HepG2 (cell line): ENCODE data around the gene SLC16A11. TPM values are rescaled to one million over a fixed set of nuclear protein-coding genes. Genes with fewer than 3 reads are reported as not detected.

Experiments
- BCL6 ChIP-seq: IDR thresholded peaks from 2 replicates; pipeline ENCODE4 v1.6.1; 2016; ENCODE audit warnings: missing genetic modification reagents, missing compliant biosample characterization
- ETS1 ChIP-seq: sonication (generic); formaldehyde crosslinking; IDR thresholded peaks from 2 replicates; pipeline ENCODE4 v1.4.0; 2020; ENCODE audit warnings: missing genetic modification reagents
- FOXK1 ChIP-seq: sonication (generic); formaldehyde crosslinking; IDR thresholded peaks from 2 replicates; pipeline ENCODE4 v1.4.0; 2020; ENCODE audit warnings: low read depth, missing genetic modification reagents, borderline replicate concordance
- HNRNPL ChIP-seq: fragments of 200-400 bp; formaldehyde crosslinking; IDR thresholded peaks from 2 replicates; pipeline ENCODE4 v1.6.1; 2017; ENCODE audit warnings: mild to moderate bottlenecking, low read depth, low read length
- MAF1 ChIP-seq: sonication (generic); formaldehyde crosslinking; IDR thresholded peaks from 2 replicates; pipeline ENCODE4 v1.5.0; 2020; ENCODE audit warnings: missing genetic modification reagents, borderline replicate concordance
- MYPOP ChIP-seq: sonication (generic); formaldehyde crosslinking; IDR thresholded peaks from 2 replicates; pipeline ENCODE4 v1.8.1; 2023; ENCODE audit warnings: mild to moderate bottlenecking, moderate library complexity, missing genetic modification reagents
- NFYC ChIP-seq: IDR thresholded peaks from 2 replicates; pipeline ENCODE4 v1.6.1; 2016; ENCODE audit warnings: missing genetic modification reagents, missing compliant biosample characterization
- PITX1 ChIP-seq: sonication (generic); formaldehyde crosslinking; IDR thresholded peaks from 2 replicates; pipeline ENCODE4 v1.5.1; 2020; ENCODE audit warnings: mild to moderate bottlenecking, missing genetic modification reagents
- POLR2AphosphoS5 ChIP-seq: IDR thresholded peaks from 2 replicates; pipeline ENCODE4 v1.6.1; 2012; ENCODE audit warnings: low read depth, low read length
- REXO4 ChIP-seq: sonication (generic); formaldehyde crosslinking; IDR thresholded peaks from 2 replicates; pipeline ENCODE4 v1.8.0; 2022; ENCODE audit warnings: missing genetic modification reagents, mild to moderate bottlenecking, borderline replicate concordance
- SP1 ChIP-seq, 2 experiments: fragments of 450-650 bp in 1 of 2; sonication (generic) in 1 of 2; formaldehyde crosslinking in 1 of 2; IDR thresholded peaks; 2 replicates each; pipeline versions ENCODE4 v1.4.0 to v1.6.1; 2016 to 2020; ENCODE audit warnings: missing genetic modification reagents in 1 of 2
- SP5 ChIP-seq: IDR thresholded peaks from 2 replicates; pipeline ENCODE4 v1.6.1; 2016; ENCODE audit warnings: low read depth, borderline replicate concordance
- TCF12 ChIP-seq, 2 experiments: fragments of 450-650 bp in 1 of 2; sonication (generic) in 1 of 2; formaldehyde crosslinking in 1 of 2; IDR thresholded peaks; 2 replicates each; pipeline versions ENCODE4 v1.6.1 to v1.8.0; 2017 to 2022; ENCODE audit warnings: antibody characterized with exemption in 1 of 2, mild to moderate bottlenecking in 1 of 2, missing genetic modification reagents in 1 of 2, moderate library complexity in 1 of 2
- TMF1 ChIP-seq: sonication (generic); formaldehyde crosslinking; IDR thresholded peaks from 2 replicates; pipeline ENCODE4 v1.8.1; 2022; ENCODE audit warnings: low read depth, missing genetic modification reagents
- ZBTB1 ChIP-seq: sonication (generic); formaldehyde crosslinking; IDR thresholded peaks from 2 replicates; pipeline ENCODE4 v1.4.0; 2020; ENCODE audit warnings: missing genetic modification reagents, borderline replicate concordance
- ZC3H13 ChIP-seq: sonication (generic); formaldehyde crosslinking; IDR thresholded peaks from 2 replicates; pipeline ENCODE4 v1.8.1; 2023; ENCODE audit warnings: mild to moderate bottlenecking, missing genetic modification reagents, moderate library complexity
- ZFP36L2 ChIP-seq: sonication (generic); formaldehyde crosslinking; IDR thresholded peaks from 2 replicates; pipeline ENCODE4 v1.4.0; 2020; ENCODE audit warnings: missing genetic modification reagents
- ZFP62 ChIP-seq: sonication (generic); formaldehyde crosslinking; IDR thresholded peaks from 2 replicates; pipeline ENCODE4 v1.4.0; 2020; ENCODE audit warnings: missing genetic modification reagents
- ZNF160 ChIP-seq: sonication (generic); formaldehyde crosslinking; IDR thresholded peaks from 2 replicates; pipeline ENCODE4 v1.8.0; 2022; ENCODE audit warnings: mild to moderate bottlenecking, inconsistent platforms, missing genetic modification reagents
- ZNF256 ChIP-seq: sonication (generic); formaldehyde crosslinking; conservative IDR thresholded peaks from 2 replicates; pipeline ENCODE4 v1.4.0; 2020; ENCODE audit warnings: missing genetic modification reagents
- ZNF354B ChIP-seq: sonication (generic); formaldehyde crosslinking; IDR thresholded peaks from 2 replicates; pipeline ENCODE4 v1.8.0; 2022; ENCODE audit warnings: mild to moderate bottlenecking, missing genetic modification reagents
- ZNF556 ChIP-seq: sonication (generic); formaldehyde crosslinking; IDR thresholded peaks from 2 replicates; pipeline ENCODE4 v1.4.0; 2020; ENCODE audit warnings: mild to moderate bottlenecking, missing genetic modification reagents, borderline replicate concordance
- ZNF652 ChIP-seq: IDR thresholded peaks from 2 replicates; pipeline ENCODE4 v1.6.1; 2016; ENCODE audit warnings: low read depth, borderline replicate concordance
- ZNF678 ChIP-seq: sonication (generic); formaldehyde crosslinking; IDR thresholded peaks from 2 replicates; pipeline ENCODE4 v1.4.0; 2020; ENCODE audit warnings: mild to moderate bottlenecking, missing genetic modification reagents
- ZNF839 ChIP-seq: sonication (generic); formaldehyde crosslinking; IDR thresholded peaks from 2 replicates; pipeline ENCODE4 v1.4.0; 2020; ENCODE audit warnings: missing genetic modification reagents, mild to moderate bottlenecking, borderline replicate concordance
- ZNF878 ChIP-seq: sonication (generic); formaldehyde crosslinking; IDR thresholded peaks from 2 replicates; pipeline ENCODE4 v1.8.1; 2023; ENCODE audit warnings: mild to moderate bottlenecking, missing genetic modification reagents, moderate library complexity
- polyA plus RNA-seq, 8 experiments: library from polyadenylated mRNA; depleted of rRNA in 3 of 8; stranded (reverse) in 7 of 8; unstranded in 1 of 8; fragments of >200 nt; fragmentation: Illumina TruSeq in 4 of 8; extraction: Trizol in 4 of 8; gene quantifications; 2 replicates each; pipeline versions ENCODE4 v1.2.1 to v1.2.3, GENCODE V29; 2011 to 2016; ENCODE audit warnings: low read depth in 4 of 8, missing spikeins in 1 of 8, mixed read lengths in 1 of 8; ENCODE audit not compliant: insufficient read depth in 1 of 8
- total RNA-seq, 5 experiments: library from RNA; depleted of rRNA; stranded (reverse); fragments of >200 nt; fragmentation: Illumina TruSeq; extraction: Trizol; gene quantifications; 2 replicates each; pipeline ENCODE4 v1.2.3, GENCODE V29; 2016; ENCODE audit warnings: low read depth in 1 of 5
- TF ChIP-seq, protein P1 (sequence below): sonication (generic); formaldehyde crosslinking; conservative IDR thresholded peaks from 2 replicates; pipeline ENCODE4 v1.8.1; 2023; ENCODE audit warnings: missing genetic modification reagents

SLC16A11 gene
- total and polyA plus RNA-seq, 2 of the 13 experiments (the other 11 are each of a cell fraction or from before 2014, with no cell fraction given) = not detected

DNA sequence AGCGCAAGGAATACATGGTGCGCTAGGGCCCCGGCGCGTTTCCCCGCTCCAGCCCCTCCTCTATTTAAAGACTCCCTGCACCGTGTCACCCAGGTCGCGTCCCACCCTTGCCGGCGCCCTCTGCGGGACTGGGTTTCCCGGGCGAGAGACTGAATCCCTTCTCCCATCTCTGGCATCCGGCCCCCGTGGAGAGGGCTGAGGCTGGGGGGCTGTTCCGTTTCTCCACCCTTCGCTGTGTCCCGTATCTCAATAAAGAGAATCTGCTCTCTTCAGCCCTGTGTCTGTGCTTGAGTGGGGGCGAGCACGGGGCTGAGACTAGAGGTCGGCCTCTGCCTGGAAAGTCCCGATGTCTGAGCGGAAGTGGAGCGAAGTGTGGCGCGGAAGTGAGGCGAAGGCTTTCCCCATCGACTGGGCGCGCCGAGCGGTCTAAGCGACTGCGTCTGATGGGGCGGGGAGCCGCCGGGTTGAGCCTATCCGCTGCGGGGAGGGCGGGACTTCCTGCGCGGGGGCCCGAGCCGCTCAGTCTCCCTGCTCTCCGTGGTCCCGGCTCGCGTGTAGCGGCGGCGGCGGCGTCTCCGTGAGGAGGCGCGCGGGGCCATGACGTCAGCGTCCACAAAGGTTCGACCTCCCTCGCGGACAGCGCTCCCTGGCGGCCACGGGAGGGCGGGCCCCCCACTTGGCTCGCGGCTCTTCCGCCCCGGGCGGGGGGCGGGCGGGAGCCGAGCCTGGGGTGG, 29.5 kb downstream of the SLC16A11 start (continued):
- TF ChIP-seq MAF1 (CRISPR knock-in tag) (peak; percentile 61; the same call in 1 of the 2 replicates), REXO4 (CRISPR knock-in tag) (no peak), MYPOP (peak; percentile 77; the same call in 1 of the 2 replicates), ZNF652 (no peak), SP1 (IDR thresholded peaks at IDR 0.05) (no peak), SP1 (CRISPR knock-in tag; IDR thresholded peaks at IDR 0.05) (peak; percentile 70), ZNF556 (CRISPR knock-in tag) (no peak; the same call in 1 of the 2 replicates), ZNF354B (CRISPR knock-in tag) (no peak), FOXK1 (peak; percentile 79), ZNF839 (CRISPR knock-in tag) (no peak), ZNF878 (CRISPR knock-in tag) (peak; percentile 49; the same call in 1 of the 2 replicates), ZFP62 (CRISPR knock-in tag) (no peak), NFYC (peak; percentile 82), BCL6 (CRISPR knock-in tag) (no peak), SP5 (CRISPR knock-in tag) (peak; percentile 26; the same call in 1 of the 2 replicates), ETS1 (CRISPR knock-in tag) (no peak), TCF12 (IDR thresholded peaks at IDR 0.05) (no peak), TCF12 (CRISPR knock-in tag; IDR thresholded peaks at IDR 0.05) (no peak; the same call in 1 of the 2 replicates), POLR2AphosphoS5 (peak; percentile 86), ZNF256 (CRISPR knock-in tag) (no peak), ZFP36L2 (CRISPR knock-in tag) (no peak), HNRNPL (no peak), ZNF678 (no peak), ZNF160 (peak; percentile 67; the same call in 1 of the 2 replicates), PITX1 (CRISPR knock-in tag) (peak; percentile 68), TMF1 (no peak), ZBTB1 (CRISPR knock-in tag) (no peak), ZC3H13 (CRISPR knock-in tag) (peak; percentile 80)
- TF ChIP-seq, protein P1, sequence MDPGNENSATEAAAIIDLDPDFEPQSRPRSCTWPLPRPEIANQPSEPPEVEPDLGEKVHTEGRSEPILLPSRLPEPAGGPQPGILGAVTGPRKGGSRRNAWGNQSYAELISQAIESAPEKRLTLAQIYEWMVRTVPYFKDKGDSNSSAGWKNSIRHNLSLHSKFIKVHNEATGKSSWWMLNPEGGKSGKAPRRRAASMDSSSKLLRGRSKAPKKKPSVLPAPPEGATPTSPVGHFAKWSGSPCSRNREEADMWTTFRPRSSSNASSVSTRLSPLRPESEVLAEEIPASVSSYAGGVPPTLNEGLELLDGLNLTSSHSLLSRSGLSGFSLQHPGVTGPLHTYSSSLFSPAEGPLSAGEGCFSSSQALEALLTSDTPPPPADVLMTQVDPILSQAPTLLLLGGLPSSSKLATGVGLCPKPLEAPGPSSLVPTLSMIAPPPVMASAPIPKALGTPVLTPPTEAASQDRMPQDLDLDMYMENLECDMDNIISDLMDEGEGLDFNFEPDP (CRISPR knock-in tag) = no peak
